Motor neuron (in vitro differentiated cells): ENCODE measurements around the gene TMEM203. TPM values are rescaled to one million over a fixed set of nuclear protein-coding genes. Genes with fewer than 3 reads are reported as not detected.
A peak's percentile ranks its signal among the peaks of the same experiment; 100 is the strongest.

Experiments used
- ATAC-seq, 8 experiments: fragments of 200-7000 bp; cut with Tn5 transposase; replicated peaks in 6 of 8; 2 replicates each; pipeline ENCODE4 v1.8.0; 2021; ENCODE audit warnings: mild to moderate bottlenecking in 8 of 8, moderate library complexity in 8 of 8
- H3K27ac ChIP-seq, 2 donors: fragments of 250-450 bp; sonication (Bioruptor Pico); 2 replicates each; pipeline ENCODE4 v1.9.0; 2021; ENCODE audit warnings: antibody characterized with exemption in 2 of 2, mild to moderate bottlenecking in 2 of 2, moderate library complexity in 1 of 2
- H3K4me1 ChIP-seq, 2 donors: fragments of 250-450 bp; sonication (Bioruptor Pico); replicated peaks in 1 of 2; 2 replicates each; pipeline ENCODE4 v1.6.1; 2021; ENCODE audit warnings: antibody characterized with exemption in 2 of 2, mild to moderate bottlenecking in 2 of 2, moderate library complexity in 1 of 2
- H3K4me3 ChIP-seq, 5 donors: fragments of 250-450 bp; sonication (Bioruptor Pico); 2 replicates each; pipeline ENCODE4 v1.9.0; 2021; ENCODE audit warnings: antibody characterized with exemption in 5 of 5, mild to moderate bottlenecking in 5 of 5, moderate library complexity in 4 of 5
- WGBS, 10 experiments: fragments of 450-650 bp; shearing (Covaris generic); methylation state at CpG; one replicate each; pipeline ENCODE4 v1.0.0; 2022; 5-methylcytosine and 5-hydroxymethylcytosine counted together
- in situ Hi-C, 9 experiments: fragments of 400-800 bp; cut with MboI; loops; one replicate each; pipeline ENCODE4 v1.15.0; 2021; ENCODE audit warnings: low sequenced_read_pairs in 9 of 9, low pct_unique_long_range_greater_than_20kb in 2 of 9; ENCODE audit not compliant: unreplicated experiment in 9 of 9
- total RNA-seq, 8 experiments: library from RNA; unstranded; fragments of 300-600 nt; gene quantifications; 2 replicates each; pipeline versions ENCODE4 v1.2.3 to v1.2.4, GENCODE V29; 2022

The TMEM203 gene
- total RNA-seq, 8 experiments from 2014 or later, result 20.0 to 31.7 (median 26.4) TPM

GRCh38 chr9:137161558-137162486 lies 43.6 kb downstream of the TMEM203 start:
- in situ Hi-C loops, result no loop called here
- no CpG with 5 or more reads among the region's 71 CpGs for WGBS, 10 experiments
- Histone ChIP-seq H3K27ac (no peak overlapping the region), H3K4me1 (peaks cover 9 to 24% of the 10 kb centered on the region in 2 donors), H3K4me3 (peak overlapping the region in 2 of 5 donors; percentile 11 to 30)
- ATAC-seq, result no peak

- no CpG with 5 or more reads among the region's 56 CpGs for WGBS, 10 experiments
- Histone ChIP-seq H3K4me3 (no peak overlapping the region), H3K4me1 (peaks cover 8 to 24% of the 10 kb centered on the region in 2 donors), H3K27ac (no peak overlapping the region)
- in situ Hi-C loops, result no loop called here
- ATAC-seq, result no peak
These were observed 44.5 kb downstream of the TMEM203 start for GRCh38 chr9:137160716-137161557.

- in situ Hi-C loops, result no loop called here
- ATAC-seq, result no peak
- no peak overlapping the region for H3K4me3 ChIP-seq
- H3K4me1 ChIP-seq, result peaks cover 8 to 24% of the 10 kb centered on the region in 2 donors
- H3K27ac ChIP-seq, result no peak overlapping the region
- WGBS, 10 experiments, result 70% methylated on average over 2 of the region's 17 CpGs; no CpG with 5 or more reads in 9 of the 10 experiments
These were observed 45.4 kb downstream of the TMEM203 start for GRCh38 chr9:137160054-137160425.

GRCh38 chr9:137159105-137160053 lies 46.1 kb downstream of the TMEM203 start:
- WGBS, 10 experiments, result 13 to 50% (median 27%) methylated on average over 2 to 5 of the region's 14 CpGs; no CpG with 5 or more reads in 4 of the 10 experiments
- no peak overlapping the region for H3K27ac ChIP-seq
- ATAC-seq, result no peak
- in situ Hi-C loops, result no loop called here
- H3K4me1 ChIP-seq, result peaks cover 8 to 24% of the 10 kb centered on the region in 2 donors
- H3K4me3 ChIP-seq, result no peak overlapping the region

GRCh38 chr9:137158625-137159024 lies 46.8 kb downstream of the TMEM203 start:
- WGBS, 10 experiments, result no CpG with 5 or more reads among the region's 4 CpGs
- peaks cover 7 to 22% of the 10 kb centered on the region in 2 donors for H3K4me1 ChIP-seq
- H3K4me3 ChIP-seq, result no peak overlapping the region
- in situ Hi-C loops, result no loop called here
- no peak overlapping the region for H3K27ac ChIP-seq
- no peak for ATAC-seq

GRCh38 chr9:137157618-137158415 lies 47.6 kb downstream of the TMEM203 start:
- 0 to 80% (median 51%) methylated on average over 3 to 8 of the region's 19 CpGs; no CpG with 5 or more reads in 5 of the 10 experiments for WGBS, 10 experiments
- Histone ChIP-seq H3K4me3 (no peak overlapping the region), H3K27ac (no peak overlapping the region), H3K4me1 (peaks cover under 1 to 14% of the 10 kb centered on the region in 2 donors)
- in situ Hi-C loops, result no loop called here
- ATAC-seq, result no peak

- Histone ChIP-seq H3K4me3 (peak overlapping the region; percentile 14 to 34 (median 16)), H3K27ac (no peak overlapping the region), H3K4me1 (peaks cover 0 to 4% of the 10 kb centered on the region in 2 donors)
- in situ Hi-C loops, result no loop called here
- peak; percentile 67 to 80 (median 78) for ATAC-seq
- 0 to 10% (median 3%) methylated on average over 1 to 6 of the region's 65 CpGs; no CpG with 5 or more reads in 7 of the 10 experiments for WGBS, 10 experiments
These were observed 48.7 kb downstream of the TMEM203 start for GRCh38 chr9:137156567-137157375.

Other genes starting within 250 kb of the TMEM203 start
- 100 to 1,000 TPM in 2 of 8 experiments, 10 to 100 TPM in 2, 1 to 10 TPM in 4; 1.2 to 273 (median 12.3) TPM for gene PTGDS, start 228.1 kb downstream of the TMEM203 start, total RNA-seq
- 1 to 10 TPM in 1 of 8 experiments, under 1 TPM in 7; 0.11 to 1.3 (median 0.73) TPM for gene LCNL1, start 222.7 kb downstream of the TMEM203 start, total RNA-seq
- gene PAXX, start 213.2 kb downstream of the TMEM203 start, total RNA-seq, result 10 to 100 TPM; 23.4 to 38.4 (median 27.5) TPM
- 1 to 10 TPM in 1 of 8 experiments, under 1 TPM in 3, not detected in 4; 0.29 to 8.3 (median 0.47) TPM for gene CLIC3, start 209.1 kb downstream of the TMEM203 start, total RNA-seq
- 10 to 100 TPM in 7 of 8 experiments, 1 to 10 TPM in 1; 8.1 to 27.9 (median 18.0) TPM for gene ABCA2, start 177.4 kb downstream of the TMEM203 start, total RNA-seq
- 1 to 10 TPM in 1 of 8 experiments, under 1 TPM in 6, not detected in 1; 0.08 to 1.0 (median 0.25) TPM for gene FUT7, start 173.6 kb downstream of the TMEM203 start, total RNA-seq
- 10 to 100 TPM; 19.0 to 61.7 (median 30.5) TPM for gene NPDC1, start 159.5 kb downstream of the TMEM203 start, total RNA-seq
- gene ENTPD2, start 151.6 kb downstream of the TMEM203 start, total RNA-seq, result 1 to 10 TPM in 1 of 8 experiments, under 1 TPM in 7; 0.13 to 1.3 (median 0.34) TPM
- 10 to 100 TPM in 2 of 8 experiments, 1 to 10 TPM in 4, under 1 TPM in 2; 0.31 to 12.5 (median 6.4) TPM for gene SAPCD2, start 135.1 kb downstream of the TMEM203 start, total RNA-seq
- gene UAP1L1, start 128.1 kb downstream of the TMEM203 start, total RNA-seq, result 1 to 10 TPM in 6 of 8 experiments, under 1 TPM in 2; 0.63 to 8.9 (median 4.5) TPM
- 10 to 100 TPM; 28.6 to 89.3 (median 50.3) TPM for gene MAN1B1, start 118.7 kb downstream of the TMEM203 start, total RNA-seq
- gene DPP7, start 90.9 kb downstream of the TMEM203 start, total RNA-seq, result 100 to 1,000 TPM in 3 of 8 experiments, 10 to 100 TPM in 5; 14.2 to 233 (median 56.1) TPM
- 1 to 10 TPM in 4 of 8 experiments, under 1 TPM in 4; 0.20 to 6.0 (median 1.2) TPM for gene GRIN1, start 66.5 kb downstream of the TMEM203 start, total RNA-seq
- gene LRRC26, start 35.6 kb downstream of the TMEM203 start, total RNA-seq, result under 1 TPM in 3 of 8 experiments, not detected in 5; 0.17 to 1.00 (median 0.43) TPM
- not detected for gene TMEM210, start 33.6 kb downstream of the TMEM203 start, total RNA-seq
- gene ANAPC2, start 17.1 kb downstream of the TMEM203 start, total RNA-seq, result 10 to 100 TPM; 11.9 to 43.3 (median 20.0) TPM
- 10 to 100 TPM; 28.2 to 50.7 (median 44.5) TPM for gene SSNA1, start 17.0 kb downstream of the TMEM203 start, total RNA-seq
- gene TPRN, start 4.9 kb downstream of the TMEM203 start, total RNA-seq, result 10 to 100 TPM in 4 of 8 experiments, 1 to 10 TPM in 4; 5.9 to 79.6 (median 10.6) TPM
- gene NDOR1, start 52 bp upstream of the TMEM203 start, total RNA-seq, result 10 to 100 TPM in 2 of 8 experiments, 1 to 10 TPM in 6; 5.1 to 25.3 (median 8.6) TPM
- 1 to 10 TPM in 7 of 8 experiments, under 1 TPM in 1; 0.41 to 7.0 (median 3.0) TPM for gene RNF208, start 16.6 kb upstream of the TMEM203 start, total RNA-seq
- gene CYSRT1, start 19.5 kb upstream of the TMEM203 start, total RNA-seq, result 1 to 10 TPM; 1.2 to 4.7 (median 1.3) TPM
- 1 to 10 TPM in 1 of 8 experiments, under 1 TPM in 7; 0.23 to 1.1 (median 0.46) TPM for gene RNF224, start 21.9 kb upstream of the TMEM203 start, total RNA-seq
- under 1 TPM in 6 of 8 experiments, not detected in 2; 0.11 to 0.49 (median 0.20) TPM for gene SLC34A3, start 25.3 kb upstream of the TMEM203 start, total RNA-seq
- 100 to 1,000 TPM in 5 of 8 experiments, 10 to 100 TPM in 3; 57.6 to 372 (median 151) TPM for gene TUBB4B, start 35.6 kb upstream of the TMEM203 start, total RNA-seq
- 1 to 10 TPM in 3 of 8 experiments, under 1 TPM in 2, not detected in 3; 0.42 to 1.4 (median 1.3) TPM for gene STPG3, start 45.6 kb upstream of the TMEM203 start, total RNA-seq
- gene NELFB, start 49.7 kb upstream of the TMEM203 start, total RNA-seq, result 10 to 100 TPM; 22.8 to 38.4 (median 34.5) TPM
- gene TOR4A, start 72.1 kb upstream of the TMEM203 start, total RNA-seq, result 10 to 100 TPM in 2 of 8 experiments, 1 to 10 TPM in 1, under 1 TPM in 5; 0.11 to 14.2 (median 0.71) TPM
- gene NRARP, start 96.6 kb upstream of the TMEM203 start, total RNA-seq, result 10 to 100 TPM in 1 of 8 experiments, 1 to 10 TPM in 5, under 1 TPM in 1, not detected in 1; 1.00 to 20.5 (median 3.4) TPM
- gene EXD3, start 217.5 kb upstream of the TMEM203 start, total RNA-seq, result 10 to 100 TPM in 3 of 8 experiments, 1 to 10 TPM in 5; 3.2 to 14.8 (median 9.6) TPM
- 1 to 10 TPM in 2 of 8 experiments, under 1 TPM in 6; 0.13 to 2.1 (median 0.32) TPM for gene NOXA1, start 217.7 kb upstream of the TMEM203 start, total RNA-seq
- gene ENTPD8, start 235.7 kb upstream of the TMEM203 start, total RNA-seq, result under 1 TPM in 6 of 8 experiments, not detected in 2; 0.08 to 0.52 (median 0.21) TPM